ENCODE results near the gene TXLNA.
A peak's percentile ranks its signal among the peaks of the same experiment; 100 is the strongest.

Gene TXLNA

DNA sequence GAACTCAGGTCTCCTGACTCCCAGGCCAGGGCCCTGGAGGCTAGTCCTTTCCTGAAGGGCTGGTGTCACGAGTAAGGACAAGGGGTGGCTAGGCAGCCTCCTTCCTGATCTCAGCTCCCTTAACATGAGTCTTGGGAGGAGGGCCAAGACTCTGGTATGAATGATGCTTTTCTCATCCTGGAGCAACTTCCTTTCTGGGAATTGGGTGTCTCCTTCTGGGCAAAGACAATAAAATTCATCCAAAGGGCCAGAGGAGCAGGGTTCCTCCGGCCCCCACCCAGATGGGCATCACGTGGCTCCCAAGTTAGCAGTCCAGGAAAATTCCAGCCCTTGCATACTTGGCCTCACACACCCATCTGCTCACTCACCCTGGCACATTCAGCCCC lies 67.4 kb downstream of the TXLNA start, which contains the start of gene FAM167B:
Gene FAM167B, plus strand, starts transcription at position 335 of the 386 bp plus-strand sequence. CDS start 200 bp downstream, outside the sequence.
- Histone ChIP-seq H3K27me3 (ENCODE audit: insufficient read depth, low read depth) (no peaks in the 10 kb centered on the region), H3K9ac (no peak within 1 kb of the TSS), H3K27ac (no peak within 1 kb of the TSS), H3K4me2 (no peak within 1 kb of the TSS), H3K36me3 (ENCODE audit: insufficient read depth) (no peaks in the 10 kb centered on the region), H4K20me1 (ENCODE audit: insufficient read depth) (no peaks in the 10 kb centered on the region), H2AFZ (ENCODE audit: low read depth) (peak within 1 kb of the TSS; percentile 30; the same call in 1 of the 2 replicates), H3K4me1 (ENCODE audit: low read depth, poor library complexity, severe bottlenecking) (peaks cover 17% of the 10 kb centered on the region), H3K4me3 (IDR thresholded peaks at IDR 0.05; ENCODE audit: insufficient read depth, low read depth, low read length) (no peak within 1 kb of the TSS), H3K79me2 (ENCODE audit: insufficient read depth, low read depth) (no peaks in the 10 kb centered on the region)
- TF ChIP-seq, protein P1, sequence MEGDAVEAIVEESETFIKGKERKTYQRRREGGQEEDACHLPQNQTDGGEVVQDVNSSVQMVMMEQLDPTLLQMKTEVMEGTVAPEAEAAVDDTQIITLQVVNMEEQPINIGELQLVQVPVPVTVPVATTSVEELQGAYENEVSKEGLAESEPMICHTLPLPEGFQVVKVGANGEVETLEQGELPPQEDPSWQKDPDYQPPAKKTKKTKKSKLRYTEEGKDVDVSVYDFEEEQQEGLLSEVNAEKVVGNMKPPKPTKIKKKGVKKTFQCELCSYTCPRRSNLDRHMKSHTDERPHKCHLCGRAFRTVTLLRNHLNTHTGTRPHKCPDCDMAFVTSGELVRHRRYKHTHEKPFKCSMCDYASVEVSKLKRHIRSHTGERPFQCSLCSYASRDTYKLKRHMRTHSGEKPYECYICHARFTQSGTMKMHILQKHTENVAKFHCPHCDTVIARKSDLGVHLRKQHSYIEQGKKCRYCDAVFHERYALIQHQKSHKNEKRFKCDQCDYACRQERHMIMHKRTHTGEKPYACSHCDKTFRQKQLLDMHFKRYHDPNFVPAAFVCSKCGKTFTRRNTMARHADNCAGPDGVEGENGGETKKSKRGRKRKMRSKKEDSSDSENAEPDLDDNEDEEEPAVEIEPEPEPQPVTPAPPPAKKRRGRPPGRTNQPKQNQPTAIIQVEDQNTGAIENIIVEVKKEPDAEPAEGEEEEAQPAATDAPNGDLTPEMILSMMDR (conservative IDR thresholded peaks at IDR 0.05; ENCODE audit: low read depth, low read length), result no peak

DNA sequence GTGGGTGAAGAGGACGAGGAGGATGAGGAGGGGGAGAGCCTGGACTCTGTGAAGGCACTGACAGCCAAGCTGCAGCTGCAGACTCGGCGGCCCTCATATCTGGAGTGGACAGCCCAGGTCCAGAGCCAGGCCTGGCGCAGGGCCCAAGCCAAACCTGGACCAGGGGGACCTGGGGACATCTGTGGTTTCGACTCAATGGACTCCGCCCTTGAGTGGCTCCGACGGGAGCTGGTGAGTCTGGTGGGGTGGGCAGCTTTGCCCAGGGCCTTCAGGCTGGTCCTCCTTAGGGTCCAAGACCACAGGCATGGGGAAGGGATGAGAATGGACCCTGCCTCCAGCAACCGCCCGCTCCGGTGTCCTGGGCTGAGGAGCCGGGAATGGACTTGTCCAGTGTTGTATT lies 68.0 kb downstream of the TXLNA start:
- H3K4me1 ChIP-seq (ENCODE audit: low read depth, poor library complexity, severe bottlenecking), result peaks cover 17% of the 10 kb centered on the region
- H3K27me3 ChIP-seq (ENCODE audit: insufficient read depth, low read depth), result no peaks in the 10 kb centered on the region
- TF ChIP-seq, protein P1 (conservative IDR thresholded peaks at IDR 0.05; ENCODE audit: low read depth, low read length), result no peak
- H3K27ac ChIP-seq, result no peak overlapping the region
- no peaks in the 10 kb centered on the region for H3K36me3 ChIP-seq (ENCODE audit: insufficient read depth)
- H2AFZ ChIP-seq (ENCODE audit: low read depth), result 0 out of 2 replicates have a peak overlapping the region, but pooled peaks have one; percentile 30
- H3K9ac ChIP-seq, result no peak overlapping the region
- H3K79me2 ChIP-seq (ENCODE audit: insufficient read depth, low read depth), result no peaks in the 10 kb centered on the region
- no peak overlapping the region for H3K4me2 ChIP-seq
- H4K20me1 ChIP-seq (ENCODE audit: insufficient read depth), result no peaks in the 10 kb centered on the region
- no peak overlapping the region for H3K4me3 ChIP-seq (IDR thresholded peaks at IDR 0.05; ENCODE audit: insufficient read depth, low read depth, low read length)

Measured in KMS-11 (cell line).